WTC11 (cell line): Measurements from ENCODE around the gene RPL12. TPM values are rescaled to one million over a fixed set of nuclear protein-coding genes. Genes with fewer than 3 reads are reported as not detected.

Experiments used
- ATAC-seq: fragments of 200-7000 bp; cut with Tn5 transposase; 2 replicates; pipeline ENCODE4 v1.10.0; 2021; ENCODE audit warnings: mild to moderate bottlenecking, moderate library complexity
- Bru-seq: library from RNA; stranded (reverse); fragments of 400-500 nt; gene quantifications from one replicate; lab custom pipeline; 2021; lab: Mats Ljungman, UMichigan
- CTCF ChIA-PET: fragments of 300-600 bp; sonication (Branson Sonifier 250); formaldehyde crosslinking; loops from one replicate; lab custom pipeline; 2021; ENCODE audit warnings: antibody characterized with exemption; lab: Charles Lee
- POLR2A ChIA-PET: fragments of 350-600 bp; sonication (Branson Sonifier 250); formaldehyde crosslinking; loops from one replicate; lab custom pipeline; 2021; ENCODE audit warnings: antibody characterized with exemption; lab: Charles Lee
- DNase-seq: peaks from one replicate; pipeline ENCODE4 v3.0.0; 2021; ENCODE audit warnings: low spot score
- H3K27ac Mint-ChIP-seq: 2 replicates; pipeline ENCODE4 v1.8.0; 2021; ENCODE audit warnings: mixed read lengths
- H3K27me3 Mint-ChIP-seq: 2 replicates; pipeline ENCODE4 v1.8.0; 2021; ENCODE audit warnings: low read depth, mild to moderate bottlenecking, moderate library complexity, mixed read lengths
- H3K36me3 Mint-ChIP-seq: 2 replicates; pipeline ENCODE4 v1.8.0; 2021; ENCODE audit warnings: mixed read lengths
- H3K4me1 Mint-ChIP-seq: 2 replicates; pipeline ENCODE4 v1.8.0; 2022; ENCODE audit warnings: mixed read lengths
- H3K4me3 Mint-ChIP-seq: 2 replicates; pipeline ENCODE4 v1.8.0; 2021; ENCODE audit warnings: mild to moderate bottlenecking, moderate library complexity, mixed read lengths
- H3K9me3 Mint-ChIP-seq: 2 replicates; pipeline ENCODE4 v1.8.0; 2021; ENCODE audit warnings: mixed read lengths
- ELF4 ChIP-seq: sonication (generic); formaldehyde crosslinking; IDR thresholded peaks from 2 replicates; pipeline ENCODE4 v1.8.1; 2022; ENCODE audit warnings: low read depth, mild to moderate bottlenecking, moderate library complexity, missing genetic modification reagents
- ESRRA ChIP-seq: sonication (generic); formaldehyde crosslinking; IDR thresholded peaks from 2 replicates; pipeline ENCODE4 v1.8.1; 2022; ENCODE audit warnings: mild to moderate bottlenecking, missing genetic modification reagents, borderline replicate concordance
- FOXK1 ChIP-seq: sonication (generic); formaldehyde crosslinking; IDR thresholded peaks from 2 replicates; pipeline ENCODE4 v1.8.0; 2022; ENCODE audit warnings: mild to moderate bottlenecking, moderate library complexity, missing genetic modification reagents
- NFYB ChIP-seq: sonication (generic); formaldehyde crosslinking; conservative IDR thresholded peaks from 2 replicates; pipeline ENCODE4 v1.8.0; 2022; ENCODE audit warnings: low read depth, missing genetic modification reagents
- OVOL2 ChIP-seq: fragments of 250-450 bp; sonication (Bioruptor Pico); IDR thresholded peaks from 2 replicates; pipeline ENCODE4 v1.9.0; 2021; ENCODE audit warnings: mild to moderate bottlenecking, borderline replicate concordance
- TEAD1 ChIP-seq: sonication (generic); formaldehyde crosslinking; IDR thresholded peaks from 2 replicates; pipeline ENCODE4 v1.8.0; 2022; ENCODE audit warnings: mild to moderate bottlenecking, missing genetic modification reagents
- ZNF671 ChIP-seq: fragments of 250-450 bp; sonication (Bioruptor Pico); IDR thresholded peaks from 2 replicates; pipeline ENCODE4 v1.8.0; 2021; ENCODE audit warnings: mild to moderate bottlenecking
- long read RNA-seq, 3 experiments: library from RNA in 1 of 3; library from capped mRNA in 1 of 3; library from polyadenylated mRNA in 1 of 3; unstranded in 2 of 3; stranded (forward) in 1 of 3; transcript quantifications; one replicate each; pipeline ENCODE4 v2.0.0, GENCODE V29; 2021
- total RNA-seq: library from RNA; stranded (reverse); gene quantifications from 3 replicates; pipeline ENCODE4 v1.2.3, GENCODE V29; 2021
- TF ChIP-seq, protein P1 (sequence below): fragments of 250-450 bp; sonication (Bioruptor Pico); IDR thresholded peaks from 2 replicates; pipeline ENCODE4 v1.9.0; 2021; ENCODE audit warnings: mild to moderate bottlenecking
- TF ChIP-seq, protein P2 (sequence below): sonication (generic); formaldehyde crosslinking; IDR thresholded peaks from 2 replicates; pipeline ENCODE4 v1.8.0; 2023; ENCODE audit warnings: mild to moderate bottlenecking, missing genetic modification reagents
- TF ChIP-seq, protein P3 (sequence below): sonication (generic); formaldehyde crosslinking; IDR thresholded peaks from 2 replicates; pipeline ENCODE4 v1.8.1; 2022; ENCODE audit warnings: missing genetic modification reagents, borderline replicate concordance
- TF ChIP-seq, protein P4 (sequence below): sonication (generic); formaldehyde crosslinking; IDR thresholded peaks from 2 replicates; pipeline ENCODE4 v1.8.1; 2023; ENCODE audit warnings: mild to moderate bottlenecking, moderate library complexity, missing genetic modification reagents
- TF ChIP-seq, protein P5 (sequence below): sonication (generic); formaldehyde crosslinking; IDR thresholded peaks from 2 replicates; pipeline ENCODE4 v1.8.1; 2023; ENCODE audit warnings: mild to moderate bottlenecking, missing genetic modification reagents
- TF ChIP-seq, protein P6 (sequence below): sonication (generic); formaldehyde crosslinking; IDR thresholded peaks from 2 replicates; pipeline ENCODE4 v1.8.1; 2023; ENCODE audit warnings: mild to moderate bottlenecking, missing genetic modification reagents, borderline replicate concordance
- TF ChIP-seq, protein P7 (sequence below): fragments of 250-450 bp; sonication (Bioruptor Pico); conservative IDR thresholded peaks from 2 replicates; pipeline ENCODE4 v1.9.0; 2021; ENCODE audit warnings: mild to moderate bottlenecking

Gene RPL12
- 1,902 to 2,162 TPM (median 2,101 TPM) in 3 replicates for total RNA-seq
- Bru-seq, nascent RNA, result percentile 100 among the genes with signal in this experiment
- long read RNA-seq, experiment 1, transcript RPL12-204 (7 exons, 864 nt), result minor isoform, 12 of 673 reads
- long read RNA-seq, experiment 1, transcript RPL12-201 (7 exons, 633 nt), result major isoform, 604 of 673 reads
- long read RNA-seq, experiment 1, partial matches to known transcripts, result 46 of 673 reads
- long read RNA-seq, experiment 1, other reads (novel, unspliced or antisense), result 10 of 673 reads
- long read RNA-seq, experiment 2, transcript RPL12-204 (7 exons, 864 nt), result minor isoform, 38 of 2,554 reads
- long read RNA-seq, experiment 2, transcript RPL12-201 (7 exons, 633 nt), result major isoform, 2,130 of 2,554 reads
- long read RNA-seq, experiment 2, partial matches to known transcripts, result 310 of 2,554 reads
- long read RNA-seq, experiment 2, other reads (novel, unspliced or antisense), result 74 of 2,554 reads
- long read RNA-seq, experiment 3, transcript RPL12-201 (7 exons, 633 nt), result minor isoform, 6 of 91 reads
- long read RNA-seq, experiment 3, transcript RPL12-204 (7 exons, 864 nt), result major isoform, 44 of 91 reads
- long read RNA-seq, experiment 3, partial matches to known transcripts, result 28 of 91 reads
- long read RNA-seq, experiment 3, other reads (novel, unspliced or antisense), result 11 of 91 reads

DNA sequence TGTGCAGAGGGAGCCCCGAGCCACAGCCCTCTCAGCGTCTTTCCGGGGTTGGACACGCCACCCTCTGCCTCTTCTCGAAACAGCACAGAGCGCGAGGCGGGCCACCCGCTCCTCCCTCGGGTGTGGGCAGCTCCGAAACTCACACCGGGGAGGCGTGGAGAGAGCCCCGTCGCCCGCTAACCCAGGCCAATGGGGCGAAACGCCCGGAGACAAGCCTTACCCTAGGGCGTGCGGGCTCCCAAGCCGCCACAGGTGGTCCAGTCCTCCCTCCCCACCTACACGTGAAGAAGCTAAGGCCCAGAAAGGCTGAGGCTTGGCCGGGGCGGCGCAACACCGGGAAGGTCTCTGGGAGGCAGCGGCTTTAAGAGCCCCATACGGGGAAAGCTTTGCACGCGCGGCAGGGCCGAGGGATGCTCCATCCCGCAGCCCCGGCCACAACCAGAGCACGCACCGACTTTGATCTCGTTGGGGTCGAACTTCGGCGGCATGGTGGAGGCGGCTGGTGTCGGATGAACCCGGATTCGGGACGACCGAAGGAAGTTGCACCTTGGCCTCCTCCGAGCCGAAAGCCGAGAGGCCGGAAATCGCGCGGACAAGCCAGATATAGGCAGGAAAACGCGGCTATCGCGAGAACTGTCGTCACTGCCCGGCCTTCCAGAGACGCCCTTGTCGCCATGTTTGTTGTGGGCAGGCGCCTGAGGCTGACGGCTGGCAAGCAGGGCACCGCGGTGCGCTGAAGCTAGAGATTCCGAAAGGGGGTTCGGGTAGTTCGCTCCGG lies at the start of gene RPL12, which contains the start of gene LRSAM1:
Gene RPL12, minus strand, starts transcription at position 577 of the 778 bp plus-strand sequence. Its CDS starts 89 bp downstream, at position 488.
Gene LRSAM1, plus strand, starts transcription at position 681 of the 778 bp plus-strand sequence. CDS start 3,018 bp downstream, outside the sequence.
- ATAC-seq, result peak; percentile 50
- POLR2A ChIA-PET, result interaction anchor here (0.9 to 1.4 kb wide), 5 partner anchors 9 to 419 kb away, joined by 3 to 9 read pairs (median 4); partner anchors contain the start of gene ZNF79
- peak within 1 kb of the TSS; percentile 97 for H3K4me3 Mint-ChIP-seq
- TF ChIP-seq, protein P1, sequence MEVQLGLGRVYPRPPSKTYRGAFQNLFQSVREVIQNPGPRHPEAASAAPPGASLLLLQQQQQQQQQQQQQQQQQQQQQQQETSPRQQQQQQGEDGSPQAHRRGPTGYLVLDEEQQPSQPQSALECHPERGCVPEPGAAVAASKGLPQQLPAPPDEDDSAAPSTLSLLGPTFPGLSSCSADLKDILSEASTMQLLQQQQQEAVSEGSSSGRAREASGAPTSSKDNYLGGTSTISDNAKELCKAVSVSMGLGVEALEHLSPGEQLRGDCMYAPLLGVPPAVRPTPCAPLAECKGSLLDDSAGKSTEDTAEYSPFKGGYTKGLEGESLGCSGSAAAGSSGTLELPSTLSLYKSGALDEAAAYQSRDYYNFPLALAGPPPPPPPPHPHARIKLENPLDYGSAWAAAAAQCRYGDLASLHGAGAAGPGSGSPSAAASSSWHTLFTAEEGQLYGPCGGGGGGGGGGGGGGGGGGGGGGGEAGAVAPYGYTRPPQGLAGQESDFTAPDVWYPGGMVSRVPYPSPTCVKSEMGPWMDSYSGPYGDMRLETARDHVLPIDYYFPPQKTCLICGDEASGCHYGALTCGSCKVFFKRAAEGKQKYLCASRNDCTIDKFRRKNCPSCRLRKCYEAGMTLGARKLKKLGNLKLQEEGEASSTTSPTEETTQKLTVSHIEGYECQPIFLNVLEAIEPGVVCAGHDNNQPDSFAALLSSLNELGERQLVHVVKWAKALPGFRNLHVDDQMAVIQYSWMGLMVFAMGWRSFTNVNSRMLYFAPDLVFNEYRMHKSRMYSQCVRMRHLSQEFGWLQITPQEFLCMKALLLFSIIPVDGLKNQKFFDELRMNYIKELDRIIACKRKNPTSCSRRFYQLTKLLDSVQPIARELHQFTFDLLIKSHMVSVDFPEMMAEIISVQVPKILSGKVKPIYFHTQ (CRISPR knock-in tag), result peak; percentile 85
- TF ChIP-seq, protein P2, sequence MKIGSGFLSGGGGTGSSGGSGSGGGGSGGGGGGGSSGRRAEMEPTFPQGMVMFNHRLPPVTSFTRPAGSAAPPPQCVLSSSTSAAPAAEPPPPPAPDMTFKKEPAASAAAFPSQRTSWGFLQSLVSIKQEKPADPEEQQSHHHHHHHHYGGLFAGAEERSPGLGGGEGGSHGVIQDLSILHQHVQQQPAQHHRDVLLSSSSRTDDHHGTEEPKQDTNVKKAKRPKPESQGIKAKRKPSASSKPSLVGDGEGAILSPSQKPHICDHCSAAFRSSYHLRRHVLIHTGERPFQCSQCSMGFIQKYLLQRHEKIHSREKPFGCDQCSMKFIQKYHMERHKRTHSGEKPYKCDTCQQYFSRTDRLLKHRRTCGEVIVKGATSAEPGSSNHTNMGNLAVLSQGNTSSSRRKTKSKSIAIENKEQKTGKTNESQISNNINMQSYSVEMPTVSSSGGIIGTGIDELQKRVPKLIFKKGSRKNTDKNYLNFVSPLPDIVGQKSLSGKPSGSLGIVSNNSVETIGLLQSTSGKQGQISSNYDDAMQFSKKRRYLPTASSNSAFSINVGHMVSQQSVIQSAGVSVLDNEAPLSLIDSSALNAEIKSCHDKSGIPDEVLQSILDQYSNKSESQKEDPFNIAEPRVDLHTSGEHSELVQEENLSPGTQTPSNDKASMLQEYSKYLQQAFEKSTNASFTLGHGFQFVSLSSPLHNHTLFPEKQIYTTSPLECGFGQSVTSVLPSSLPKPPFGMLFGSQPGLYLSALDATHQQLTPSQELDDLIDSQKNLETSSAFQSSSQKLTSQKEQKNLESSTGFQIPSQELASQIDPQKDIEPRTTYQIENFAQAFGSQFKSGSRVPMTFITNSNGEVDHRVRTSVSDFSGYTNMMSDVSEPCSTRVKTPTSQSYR, result peak; percentile 82
- TF ChIP-seq ESRRA (CRISPR knock-in tag) (0 out of 2 replicates have a peak, but pooled peaks have one; percentile 48), TEAD1 (CRISPR knock-in tag) (peak; percentile 85), FOXK1 (CRISPR knock-in tag) (peak; percentile 76; the same call in 1 of the 2 replicates), OVOL2 (no peak), ELF4 (no peak), NFYB (CRISPR knock-in tag) (no peak), ZNF671 (CRISPR knock-in tag) (peak; percentile 90; the same call in 1 of the 2 replicates)
- TF ChIP-seq, protein P3, sequence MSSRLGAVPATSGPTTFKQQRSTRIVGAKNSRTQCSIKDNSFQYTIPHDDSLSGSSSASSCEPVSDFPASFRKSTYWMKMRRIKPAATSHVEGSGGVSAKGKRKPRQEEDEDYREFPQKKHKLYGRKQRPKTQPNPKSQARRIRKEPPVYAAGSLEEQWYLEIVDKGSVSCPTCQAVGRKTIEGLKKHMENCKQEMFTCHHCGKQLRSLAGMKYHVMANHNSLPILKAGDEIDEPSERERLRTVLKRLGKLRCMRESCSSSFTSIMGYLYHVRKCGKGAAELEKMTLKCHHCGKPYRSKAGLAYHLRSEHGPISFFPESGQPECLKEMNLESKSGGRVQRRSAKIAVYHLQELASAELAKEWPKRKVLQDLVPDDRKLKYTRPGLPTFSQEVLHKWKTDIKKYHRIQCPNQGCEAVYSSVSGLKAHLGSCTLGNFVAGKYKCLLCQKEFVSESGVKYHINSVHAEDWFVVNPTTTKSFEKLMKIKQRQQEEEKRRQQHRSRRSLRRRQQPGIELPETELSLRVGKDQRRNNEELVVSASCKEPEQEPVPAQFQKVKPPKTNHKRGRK (CRISPR knock-in tag), result no peak
- TF ChIP-seq, protein P4, sequence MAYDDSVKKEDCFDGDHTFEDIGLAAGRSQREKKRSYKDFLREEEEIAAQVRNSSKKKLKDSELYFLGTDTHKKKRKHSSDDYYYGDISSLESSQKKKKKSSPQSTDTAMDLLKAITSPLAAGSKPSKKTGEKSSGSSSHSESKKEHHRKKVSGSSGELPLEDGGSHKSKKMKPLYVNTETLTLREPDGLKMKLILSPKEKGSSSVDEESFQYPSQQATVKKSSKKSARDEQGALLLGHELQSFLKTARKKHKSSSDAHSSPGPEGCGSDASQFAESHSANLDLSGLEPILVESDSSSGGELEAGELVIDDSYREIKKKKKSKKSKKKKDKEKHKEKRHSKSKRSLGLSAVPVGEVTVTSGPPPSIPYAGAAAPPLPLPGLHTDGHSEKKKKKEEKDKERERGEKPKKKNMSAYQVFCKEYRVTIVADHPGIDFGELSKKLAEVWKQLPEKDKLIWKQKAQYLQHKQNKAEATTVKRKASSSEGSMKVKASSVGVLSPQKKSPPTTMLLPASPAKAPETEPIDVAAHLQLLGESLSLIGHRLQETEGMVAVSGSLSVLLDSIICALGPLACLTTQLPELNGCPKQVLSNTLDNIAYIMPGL (CRISPR knock-in tag), result 0 out of 2 replicates have a peak, but pooled peaks have one; percentile 75
- TF ChIP-seq, protein P5, sequence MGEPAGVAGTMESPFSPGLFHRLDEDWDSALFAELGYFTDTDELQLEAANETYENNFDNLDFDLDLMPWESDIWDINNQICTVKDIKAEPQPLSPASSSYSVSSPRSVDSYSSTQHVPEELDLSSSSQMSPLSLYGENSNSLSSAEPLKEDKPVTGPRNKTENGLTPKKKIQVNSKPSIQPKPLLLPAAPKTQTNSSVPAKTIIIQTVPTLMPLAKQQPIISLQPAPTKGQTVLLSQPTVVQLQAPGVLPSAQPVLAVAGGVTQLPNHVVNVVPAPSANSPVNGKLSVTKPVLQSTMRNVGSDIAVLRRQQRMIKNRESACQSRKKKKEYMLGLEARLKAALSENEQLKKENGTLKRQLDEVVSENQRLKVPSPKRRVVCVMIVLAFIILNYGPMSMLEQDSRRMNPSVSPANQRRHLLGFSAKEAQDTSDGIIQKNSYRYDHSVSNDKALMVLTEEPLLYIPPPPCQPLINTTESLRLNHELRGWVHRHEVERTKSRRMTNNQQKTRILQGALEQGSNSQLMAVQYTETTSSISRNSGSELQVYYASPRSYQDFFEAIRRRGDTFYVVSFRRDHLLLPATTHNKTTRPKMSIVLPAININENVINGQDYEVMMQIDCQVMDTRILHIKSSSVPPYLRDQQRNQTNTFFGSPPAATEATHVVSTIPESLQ, result no peak
- TF ChIP-seq, protein P6, sequence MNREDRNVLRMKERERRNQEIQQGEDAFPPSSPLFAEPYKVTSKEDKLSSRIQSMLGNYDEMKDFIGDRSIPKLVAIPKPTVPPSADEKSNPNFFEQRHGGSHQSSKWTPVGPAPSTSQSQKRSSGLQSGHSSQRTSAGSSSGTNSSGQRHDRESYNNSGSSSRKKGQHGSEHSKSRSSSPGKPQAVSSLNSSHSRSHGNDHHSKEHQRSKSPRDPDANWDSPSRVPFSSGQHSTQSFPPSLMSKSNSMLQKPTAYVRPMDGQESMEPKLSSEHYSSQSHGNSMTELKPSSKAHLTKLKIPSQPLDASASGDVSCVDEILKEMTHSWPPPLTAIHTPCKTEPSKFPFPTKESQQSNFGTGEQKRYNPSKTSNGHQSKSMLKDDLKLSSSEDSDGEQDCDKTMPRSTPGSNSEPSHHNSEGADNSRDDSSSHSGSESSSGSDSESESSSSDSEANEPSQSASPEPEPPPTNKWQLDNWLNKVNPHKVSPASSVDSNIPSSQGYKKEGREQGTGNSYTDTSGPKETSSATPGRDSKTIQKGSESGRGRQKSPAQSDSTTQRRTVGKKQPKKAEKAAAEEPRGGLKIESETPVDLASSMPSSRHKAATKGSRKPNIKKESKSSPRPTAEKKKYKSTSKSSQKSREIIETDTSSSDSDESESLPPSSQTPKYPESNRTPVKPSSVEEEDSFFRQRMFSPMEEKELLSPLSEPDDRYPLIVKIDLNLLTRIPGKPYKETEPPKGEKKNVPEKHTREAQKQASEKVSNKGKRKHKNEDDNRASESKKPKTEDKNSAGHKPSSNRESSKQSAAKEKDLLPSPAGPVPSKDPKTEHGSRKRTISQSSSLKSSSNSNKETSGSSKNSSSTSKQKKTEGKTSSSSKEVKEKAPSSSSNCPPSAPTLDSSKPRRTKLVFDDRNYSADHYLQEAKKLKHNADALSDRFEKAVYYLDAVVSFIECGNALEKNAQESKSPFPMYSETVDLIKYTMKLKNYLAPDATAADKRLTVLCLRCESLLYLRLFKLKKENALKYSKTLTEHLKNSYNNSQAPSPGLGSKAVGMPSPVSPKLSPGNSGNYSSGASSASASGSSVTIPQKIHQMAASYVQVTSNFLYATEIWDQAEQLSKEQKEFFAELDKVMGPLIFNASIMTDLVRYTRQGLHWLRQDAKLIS (CRISPR knock-in tag), result peak; percentile 87; the same call in 1 of the 2 replicates
- TF ChIP-seq, protein P7, sequence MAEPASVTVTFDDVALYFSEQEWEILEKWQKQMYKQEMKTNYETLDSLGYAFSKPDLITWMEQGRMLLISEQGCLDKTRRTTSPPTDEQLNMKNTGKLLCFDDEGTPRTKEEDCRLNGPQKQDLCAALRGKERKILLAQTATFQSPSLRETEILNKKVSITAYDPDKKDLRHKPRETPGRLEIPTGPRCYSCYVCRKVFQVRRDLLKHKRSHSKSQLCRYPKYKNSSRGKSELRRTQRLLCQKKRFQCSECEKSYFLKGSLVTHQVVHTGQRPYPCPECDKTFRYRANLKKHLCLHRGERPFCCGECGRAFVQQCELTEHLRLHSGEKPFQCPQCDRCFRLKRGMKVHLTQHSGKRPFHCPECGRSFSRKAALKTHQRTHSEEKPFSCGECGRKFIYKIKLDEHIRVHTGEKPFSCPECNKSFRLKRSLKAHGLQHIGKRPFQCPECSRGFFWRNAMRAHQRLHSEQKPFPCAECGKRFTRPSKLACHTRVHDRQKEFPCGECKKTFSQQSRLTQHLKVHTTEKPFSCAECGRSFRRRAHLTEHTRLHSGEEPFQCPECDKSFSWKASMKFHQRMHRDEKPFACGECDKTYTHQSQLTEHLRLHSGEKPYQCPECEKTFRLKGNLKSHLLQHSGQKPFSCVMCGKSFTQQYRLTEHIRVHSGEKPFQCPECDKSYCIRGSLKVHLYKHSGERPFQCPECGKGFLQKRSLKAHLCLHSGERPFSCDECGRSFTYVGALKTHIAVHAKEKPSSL (CRISPR knock-in tag), result 0 out of 2 replicates have a peak, but pooled peaks have one; percentile 74

More for the DNA sequence above, at the start of gene RPL12, which contains the start of gene LRSAM1:
- H3K4me1 Mint-ChIP-seq, result peaks cover 34% of the 10 kb centered on the region
- DNase-seq, result peak; percentile 98
- H3K27me3 Mint-ChIP-seq, result no peaks in the 10 kb centered on the region
- peaks cover 63% of the 10 kb centered on the region for H3K36me3 Mint-ChIP-seq
- H3K9me3 Mint-ChIP-seq, result no peaks in the 10 kb centered on the region
- CTCF ChIA-PET, result interaction anchor here (1.0 to 2.5 kb wide), 3 partner anchors 27 to 284 kb away, joined by 3 to 11 read pairs (median 4); partner anchors contain the start of genes TOR2A and ZNF79
- H3K27ac Mint-ChIP-seq, result peak within 1 kb of the TSS; percentile 99
